OCI-LY3 (cell line): ENCODE results near the gene ADD1.

Experiments
- H2AFZ ChIP-seq: fragments of 200-600, 300-600 bp; shearing (Covaris generic); 2 replicates; pipeline ENCODE4 v1.6.0; 2014; ENCODE audit warnings: antibody characterized with exemption, low read depth, low read length
- H3K27ac ChIP-seq: fragments of 200-600, 300-600 bp; sonication (generic); 2 replicates; pipeline ENCODE4 v1.5.1; 2014; ENCODE audit warnings: mild to moderate bottlenecking, low read length, moderate library complexity, mixed read lengths
- H3K27me3 ChIP-seq: fragments of 200-600, 300-600 bp; sonication (generic); 2 replicates; pipeline ENCODE4 v1.6.1; 2014; ENCODE audit warnings: low read depth, low read length, mixed read lengths
- H3K36me3 ChIP-seq: fragments of 200-600, 300-600 bp; sonication (generic); replicated peaks from 2 replicates; pipeline ENCODE3; 2014; ENCODE audit warnings: low read depth, low read length, mixed read lengths
- H3K4me1 ChIP-seq: fragments of 300-600, 200-600 bp; sonication (generic); 2 replicates; pipeline ENCODE4 v1.6.1; 2014; ENCODE audit warnings: low read length, mixed read lengths
- H3K4me2 ChIP-seq: fragments of 200-600, 300-600 bp; sonication (generic); 2 replicates; pipeline ENCODE4 v1.6.1; 2014; ENCODE audit warnings: low read length, mixed read lengths
- H3K4me3 ChIP-seq: fragments of 300-600, 200-600 bp; sonication (generic); 2 replicates; pipeline ENCODE4 v1.5.1; 2014; ENCODE audit warnings: antibody characterized with exemption, mild to moderate bottlenecking, low read length, moderate library complexity
- H3K79me2 ChIP-seq: fragments of 300-600, 200-600 bp; shearing (Covaris generic); 2 replicates; pipeline ENCODE4 v1.6.1; 2014; ENCODE audit warnings: mild to moderate bottlenecking, low read length, mixed read lengths
- H3K9ac ChIP-seq: fragments of 300-600, 200-600 bp; shearing (Covaris generic); 2 replicates; pipeline ENCODE4 v1.6.0; 2014; ENCODE audit warnings: mild to moderate bottlenecking, low read length, moderate library complexity
- H3K9me3 ChIP-seq: fragments of 200-600, 300-600 bp; shearing (Covaris generic); 2 replicates; pipeline ENCODE4 v1.6.1; 2014; ENCODE audit warnings: low read length, mixed read lengths; ENCODE audit not compliant: insufficient read depth
- H4K20me1 ChIP-seq: fragments of 200-600, 300-600 bp; sonication (generic); 2 replicates; pipeline ENCODE4 v1.6.1; 2016; ENCODE audit warnings: low read length, mixed read lengths; ENCODE audit not compliant: insufficient read depth
- EZH2phosphoT487 ChIP-seq: fragments of 200-600 bp; shearing (Covaris generic); IDR thresholded peaks from 2 replicates; pipeline ENCODE4 v1.6.1; 2018; ENCODE audit warnings: antibody characterized with exemption, mixed run types, low read depth
- TF ChIP-seq, protein P1 (sequence below): fragments of 200-600, 300-600 bp; sonication (generic); IDR thresholded peaks from 2 replicates; pipeline ENCODE4 v1.5.1; 2014; ENCODE audit warnings: antibody characterized with exemption, low read length, low read depth

ADD1 gene

DNA sequence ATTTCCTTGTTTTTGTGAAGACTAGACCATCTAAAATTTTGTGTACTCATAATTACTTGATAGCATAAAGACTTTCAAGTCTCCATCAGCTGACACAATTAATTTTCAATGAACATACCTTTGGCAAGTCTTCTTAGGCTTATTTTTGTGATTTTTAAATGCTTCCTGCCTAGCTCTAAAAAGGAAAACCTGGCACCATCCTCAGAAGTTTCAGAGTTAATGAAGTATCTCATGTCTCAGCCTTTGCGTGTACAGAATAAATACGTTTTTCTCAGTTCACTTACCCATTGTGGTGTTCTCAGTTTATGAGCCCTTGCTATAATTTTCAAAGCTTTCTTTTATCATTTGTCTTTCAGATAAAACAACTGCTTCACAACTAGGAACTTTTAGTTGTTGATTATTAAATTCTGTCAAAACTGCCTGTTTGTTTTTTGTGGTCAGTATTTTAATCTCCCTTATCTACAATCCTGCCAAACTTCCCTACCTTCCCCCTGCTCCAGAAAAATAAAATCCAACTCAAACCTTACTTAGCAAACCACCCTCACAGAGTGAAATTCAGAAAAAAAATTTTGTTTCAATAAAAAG, 21.6 kb downstream of the ADD1 start:
- H3K27me3 ChIP-seq: no peaks in the 10 kb centered on the region
- H3K79me2 ChIP-seq: peaks cover 87% of the 10 kb centered on the region
- no peak overlapping the region for H3K4me3 ChIP-seq
- peaks cover 76% of the 10 kb centered on the region for H4K20me1 ChIP-seq
- no peak overlapping the region for H3K9ac ChIP-seq
- TF ChIP-seq, protein P1, sequence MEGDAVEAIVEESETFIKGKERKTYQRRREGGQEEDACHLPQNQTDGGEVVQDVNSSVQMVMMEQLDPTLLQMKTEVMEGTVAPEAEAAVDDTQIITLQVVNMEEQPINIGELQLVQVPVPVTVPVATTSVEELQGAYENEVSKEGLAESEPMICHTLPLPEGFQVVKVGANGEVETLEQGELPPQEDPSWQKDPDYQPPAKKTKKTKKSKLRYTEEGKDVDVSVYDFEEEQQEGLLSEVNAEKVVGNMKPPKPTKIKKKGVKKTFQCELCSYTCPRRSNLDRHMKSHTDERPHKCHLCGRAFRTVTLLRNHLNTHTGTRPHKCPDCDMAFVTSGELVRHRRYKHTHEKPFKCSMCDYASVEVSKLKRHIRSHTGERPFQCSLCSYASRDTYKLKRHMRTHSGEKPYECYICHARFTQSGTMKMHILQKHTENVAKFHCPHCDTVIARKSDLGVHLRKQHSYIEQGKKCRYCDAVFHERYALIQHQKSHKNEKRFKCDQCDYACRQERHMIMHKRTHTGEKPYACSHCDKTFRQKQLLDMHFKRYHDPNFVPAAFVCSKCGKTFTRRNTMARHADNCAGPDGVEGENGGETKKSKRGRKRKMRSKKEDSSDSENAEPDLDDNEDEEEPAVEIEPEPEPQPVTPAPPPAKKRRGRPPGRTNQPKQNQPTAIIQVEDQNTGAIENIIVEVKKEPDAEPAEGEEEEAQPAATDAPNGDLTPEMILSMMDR: no peak
- no peaks in the 10 kb centered on the region for H3K9me3 ChIP-seq
- peaks cover 24% of the 10 kb centered on the region for H3K4me1 ChIP-seq
- H3K36me3 ChIP-seq: peaks cover under 1% of the 10 kb centered on the region
- H3K27ac ChIP-seq: no peak overlapping the region
- no peak overlapping the region for H2AFZ ChIP-seq
- H3K4me2 ChIP-seq: no peak overlapping the region

DNA sequence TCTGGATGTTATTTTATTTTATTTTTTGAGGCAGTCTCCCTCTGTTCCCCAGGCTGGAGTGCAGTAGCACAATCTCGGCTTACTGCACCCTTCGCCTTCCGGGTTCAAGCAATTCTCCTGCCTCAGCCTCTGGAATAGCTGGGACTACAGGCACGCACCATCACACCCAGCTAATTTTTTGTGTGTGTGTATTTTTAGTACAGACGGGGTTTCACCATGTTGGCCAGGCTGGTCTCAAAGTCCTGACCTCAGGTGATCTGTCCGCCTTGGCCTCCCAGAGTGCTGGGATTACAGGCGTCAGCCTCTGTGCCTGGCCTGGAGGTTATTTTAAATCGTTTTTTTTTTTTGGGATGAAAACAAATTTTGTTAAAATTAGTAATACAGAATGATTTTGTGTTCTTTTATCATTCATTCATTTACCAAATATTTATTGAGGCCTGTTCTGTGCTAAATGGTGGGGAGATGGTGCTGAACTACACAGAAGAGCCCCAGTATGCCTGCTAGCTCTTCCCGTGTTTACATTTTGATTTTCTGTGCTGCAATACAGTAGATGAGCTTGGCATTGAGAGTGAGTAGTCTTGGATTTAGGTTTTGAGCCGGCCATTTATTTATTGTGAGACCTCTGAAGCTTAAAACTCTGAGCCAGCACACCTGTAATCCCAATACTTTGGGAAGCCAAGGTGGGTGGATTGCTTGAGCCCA, 22.7 kb downstream of the ADD1 start:
- H3K79me2 ChIP-seq: peaks cover 78% of the 10 kb centered on the region
- H3K4me3 ChIP-seq: no peak overlapping the region
- H3K9me3 ChIP-seq: no peaks in the 10 kb centered on the region
- TF ChIP-seq EZH2phosphoT487: no peak
- TF ChIP-seq, protein P1: no peak
- H3K36me3 ChIP-seq: no peaks in the 10 kb centered on the region
- H3K4me1 ChIP-seq: peaks cover 18% of the 10 kb centered on the region
- H2AFZ ChIP-seq: no peak overlapping the region
- no peak overlapping the region for H3K4me2 ChIP-seq
- no peak overlapping the region for H3K27ac ChIP-seq
- H3K27me3 ChIP-seq: no peaks in the 10 kb centered on the region
- H4K20me1 ChIP-seq: peaks cover 66% of the 10 kb centered on the region
- H3K9ac ChIP-seq: no peak overlapping the region

DNA sequence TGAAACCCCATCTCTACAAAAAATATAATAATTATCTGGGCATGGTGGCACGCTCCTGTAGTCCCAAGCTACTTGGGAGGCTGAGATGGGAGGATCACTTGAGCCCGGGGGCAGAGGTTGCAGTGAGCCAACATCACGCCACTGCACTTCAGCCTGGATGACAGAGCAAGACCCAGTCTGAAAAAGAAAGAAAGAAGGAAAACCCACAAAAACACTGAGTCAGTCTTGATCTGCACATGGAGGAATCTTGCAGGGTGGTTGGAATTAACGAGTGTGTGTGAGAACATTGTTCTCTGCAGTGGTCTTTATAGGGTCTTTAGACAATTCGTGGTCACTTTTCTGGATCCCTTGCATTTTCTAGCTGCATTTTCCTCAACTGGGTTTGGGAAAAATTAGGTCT, 23.2 kb downstream of the ADD1 start:
- no peaks in the 10 kb centered on the region for H3K9me3 ChIP-seq
- H4K20me1 ChIP-seq: peaks cover 66% of the 10 kb centered on the region
- H3K4me2 ChIP-seq: no peak overlapping the region
- no peak overlapping the region for H3K4me3 ChIP-seq
- H3K9ac ChIP-seq: no peak overlapping the region
- no peaks in the 10 kb centered on the region for H3K27me3 ChIP-seq
- no peak overlapping the region for H3K27ac ChIP-seq
- H3K36me3 ChIP-seq: no peaks in the 10 kb centered on the region
- peaks cover 76% of the 10 kb centered on the region for H3K79me2 ChIP-seq
- H3K4me1 ChIP-seq: peaks cover 12% of the 10 kb centered on the region
- no peak overlapping the region for H2AFZ ChIP-seq
- TF ChIP-seq EZH2phosphoT487: no peak
- TF ChIP-seq, protein P1: no peak

DNA sequence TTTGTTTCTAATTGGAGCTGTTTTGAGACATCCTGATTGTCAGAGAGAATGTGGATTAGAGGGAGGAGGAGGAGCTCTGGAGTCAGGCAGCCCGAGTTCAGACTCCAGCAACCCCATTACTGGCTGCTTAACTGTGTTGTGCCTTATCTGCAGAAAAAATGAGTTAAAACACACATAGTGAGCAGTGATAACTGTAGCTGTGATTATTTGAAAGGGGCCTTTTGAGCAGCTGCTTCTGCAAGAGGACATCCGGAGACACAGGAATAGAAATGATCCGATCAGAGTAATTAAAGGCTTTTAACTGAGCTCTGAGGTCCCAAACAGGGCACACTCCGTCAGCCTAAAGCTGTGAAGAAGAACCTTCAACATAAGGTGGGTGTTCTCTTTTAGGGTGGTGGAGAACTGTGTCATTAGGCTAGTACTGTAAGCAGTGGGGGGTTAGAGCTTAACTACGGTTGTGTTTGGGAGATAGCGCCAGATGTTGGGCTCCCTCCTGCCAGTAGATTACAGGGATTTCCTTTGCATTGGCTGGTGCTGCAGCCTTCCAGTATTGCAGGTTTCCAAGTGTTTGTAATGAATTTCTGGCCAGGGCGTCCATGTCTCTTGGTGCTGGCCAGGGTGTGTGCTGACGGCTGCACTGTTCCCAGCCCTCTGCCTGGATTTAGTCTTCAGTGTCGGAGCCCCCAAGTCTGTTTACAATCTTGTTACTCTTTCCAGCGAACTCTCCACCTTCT, 24.3 kb downstream of the ADD1 start:
- H3K27ac ChIP-seq: no peak overlapping the region

More for the DNA sequence above, 24.3 kb downstream of the ADD1 start:
- Histone ChIP-seq H3K79me2 (peaks cover 69% of the 10 kb centered on the region), H3K9me3 (no peaks in the 10 kb centered on the region), H2AFZ (no peak overlapping the region), H3K4me3 (no peak overlapping the region), H3K4me1 (peaks cover 2% of the 10 kb centered on the region; the same call in 1 of the 2 replicates), H3K9ac (no peak overlapping the region), H3K4me2 (no peak overlapping the region), H3K36me3 (no peaks in the 10 kb centered on the region), H4K20me1 (peaks cover 57% of the 10 kb centered on the region), H3K27me3 (no peaks in the 10 kb centered on the region)
- TF ChIP-seq EZH2phosphoT487: no peak
- TF ChIP-seq, protein P1: no peak
